LoVo (cell line): Measurements from ENCODE around the gene CFI.
"Not testable (repeated sequence)": the region's sequence is repeated elsewhere in the genome, so short reads cannot be mapped to it uniquely, and the experiment has no call there.

Experiments used
- DNase-seq: peaks from one replicate; pipeline ENCODE4 v3.0.0-alpha.2; 2016; ENCODE audit warnings: low spot score

The CFI gene

GRCh38 chr4:109795059-109795458 lies 6.7 kb downstream of the CFI start:
- DNase-seq, result no peak

GRCh38 chr4:109787807-109788206 lies 14.0 kb downstream of the CFI start:
- DNase-seq, result no peak

GRCh38 chr4:109786846-109787245 lies 15.0 kb downstream of the CFI start:
- no peak for DNase-seq

- DNase-seq, result not testable (repeated sequence)
These were observed 19.7 kb downstream of the CFI start for GRCh38 chr4:109782092-109782491.

- no peak for DNase-seq
These were observed 36.9 kb downstream of the CFI start for GRCh38 chr4:109764789-109765402.

GRCh38 chr4:109764376-109764775 lies 37.4 kb downstream of the CFI start:
- DNase-seq, result no peak

GRCh38 chr4:109760682-109761081 lies 41.1 kb downstream of the CFI start:
- DNase-seq, result no peak

GRCh38 chr4:109755656-109756055 lies 46.1 kb downstream of the CFI start:
- DNase-seq, result no peak

- no peak for DNase-seq
These were observed 47.5 kb downstream of the CFI start for GRCh38 chr4:109754093-109754857.

GRCh38 chr4:109752525-109752924 lies 49.3 kb downstream of the CFI start:
- DNase-seq, result no peak

- DNase-seq, result no peak
These were observed 49.9 kb downstream of the CFI start for GRCh38 chr4:109751852-109752251.

- no peak for DNase-seq
These were observed 51.1 kb downstream of the CFI start for GRCh38 chr4:109750652-109751244.

- no peak for DNase-seq
These were observed 52.3 kb downstream of the CFI start for GRCh38 chr4:109749388-109750082.

GRCh38 chr4:109748114-109748513 lies 53.7 kb downstream of the CFI start:
- DNase-seq, result no peak

GRCh38 chr4:109746728-109747127 lies 55.1 kb downstream of the CFI start:
- no peak for DNase-seq

GRCh38 chr4:109745830-109746229 lies 56.0 kb downstream of the CFI start:
- DNase-seq, result no peak

GRCh38 chr4:109739547-109739946 lies 62.3 kb downstream of the CFI start:
- DNase-seq, result no peak

GRCh38 chr4:109738104-109738872 lies 63.5 kb downstream of the CFI start:
- DNase-seq, result no peak

- no peak for DNase-seq
These were observed 66.0 kb downstream of the CFI start for GRCh38 chr4:109735566-109736365.

GRCh38 chr4:109733728-109734127 lies 68.1 kb downstream of the CFI start:
- DNase-seq, result no peak
